WI38 (cell line): ENCODE measurements around the gene GBX1.

Experiments
- H3K4me3 ChIP-seq: 2 replicates; pipeline ENCODE4 v1.5.1; 2011; ENCODE audit warnings: low read depth, mild to moderate bottlenecking, control low read depth, low read length
- CTCF ChIP-seq: IDR thresholded peaks from 2 replicates; pipeline ENCODE4 v1.5.1; 2012; ENCODE audit warnings: low read depth, mild to moderate bottlenecking, control low read depth, low read length

Gene GBX1

GRCh38 chr7:151178236-151178635, 10.7 kb upstream of the GBX1 start:
- TF ChIP-seq CTCF = no peak

GRCh38 chr7:151177310-151177709, 9.8 kb upstream of the GBX1 start:
- no peak overlapping the region for H3K4me3 ChIP-seq
- TF ChIP-seq CTCF = no peak

More at GRCh38 chr7:151178236-151178635, 10.7 kb upstream of the GBX1 start:
- no peak overlapping the region for H3K4me3 ChIP-seq

- TF ChIP-seq CTCF = no peak
- no peak overlapping the region for H3K4me3 ChIP-seq
These were observed 8.9 kb upstream of the GBX1 start for GRCh38 chr7:151176401-151176800.

GRCh38 chr7:151175793-151176311, 8.4 kb upstream of the GBX1 start:
- H3K4me3 ChIP-seq = no peak overlapping the region
- TF ChIP-seq CTCF = no peak

- H3K4me3 ChIP-seq = no peak overlapping the region
- no peak for TF ChIP-seq CTCF
These were observed 7.7 kb upstream of the GBX1 start for GRCh38 chr7:151175047-151175792.

- no peak for TF ChIP-seq CTCF
- no peak overlapping the region for H3K4me3 ChIP-seq
These were observed 7.0 kb upstream of the GBX1 start for GRCh38 chr7:151174246-151175046.
